ENCODE data around the gene MARCHF6. TPM values are rescaled to one million over a fixed set of nuclear protein-coding genes. Genes with fewer than 3 reads are reported as not detected.
A peak's percentile ranks its signal among the peaks of the same experiment; 100 is the strongest.

MARCHF6 gene
- 100 to 1,000 TPM; 149 to 150 TPM for total RNA-seq
- 146 TPM for polyA plus RNA-seq (2013, experiment 1 of 2)
- polyA plus RNA-seq (2013, experiment 2 of 2): 126 TPM
- long read RNA-seq, experiment 1, full-length matches to known transcripts: 2 of 31 reads
- long read RNA-seq, experiment 1, partial matches to known transcripts: 13 of 31 reads
- long read RNA-seq, experiment 1, other reads (novel, unspliced or antisense): 16 of 31 reads
- long read RNA-seq, experiment 2, full-length matches to known transcripts: 86 of 130 reads
- long read RNA-seq, experiment 2, partial matches to known transcripts: 20 of 130 reads
- long read RNA-seq, experiment 2, other reads (novel, unspliced or antisense): 24 of 130 reads
- long read RNA-seq, experiment 3, full-length matches to known transcripts: 193 of 248 reads
- long read RNA-seq, experiment 3, partial matches to known transcripts: 22 of 248 reads
- long read RNA-seq, experiment 3, other reads (novel, unspliced or antisense): 33 of 248 reads
- long read RNA-seq, experiment 4, full-length matches to known transcripts: 9 of 59 reads
- long read RNA-seq, experiment 4, partial matches to known transcripts: 47 of 59 reads
- long read RNA-seq, experiment 4, other reads (novel, unspliced or antisense): 3 of 59 reads

DNA sequence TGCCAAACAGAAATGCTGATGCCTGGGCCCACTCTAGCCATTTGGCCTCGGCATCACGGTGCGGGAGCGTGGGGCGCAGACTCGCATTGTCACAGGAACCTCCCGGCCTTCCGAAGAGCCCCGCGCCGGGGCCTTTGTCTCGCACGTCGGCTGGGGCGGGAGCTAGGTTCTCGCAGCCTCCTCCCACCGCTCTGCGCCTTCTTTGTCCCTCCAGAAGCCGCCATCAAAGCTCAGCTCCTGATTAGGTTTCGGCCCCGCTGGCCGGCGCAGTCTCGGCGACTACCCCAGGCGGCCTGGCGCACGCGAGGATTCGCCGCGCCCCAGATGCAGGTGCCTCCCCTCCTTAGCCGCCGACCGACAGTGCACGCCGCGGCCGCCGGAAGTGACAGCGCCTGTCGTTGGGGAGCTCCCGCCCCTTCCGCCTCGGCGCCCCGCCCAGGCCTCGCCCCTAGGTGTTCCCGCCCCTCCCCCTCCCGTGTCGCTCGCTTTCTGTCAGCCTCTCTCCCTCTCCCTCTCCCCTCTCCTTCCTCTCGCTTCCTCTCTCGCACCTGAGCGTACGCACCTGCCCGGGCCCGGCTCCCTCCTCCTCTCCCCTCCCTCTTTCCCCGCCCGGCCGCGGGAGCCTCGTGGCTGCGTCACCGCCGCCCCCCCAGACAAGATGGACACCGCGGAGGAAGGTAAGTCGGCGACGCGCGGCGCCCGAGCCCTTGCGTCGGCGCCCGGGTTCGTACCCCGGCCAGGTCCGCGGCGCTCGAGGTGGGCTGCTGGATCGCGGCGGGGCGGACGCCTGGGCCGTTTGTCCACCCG lies at the start of gene MARCHF6:
MARCHF6 (plus strand) TSS at position 455 of the 807 bp plus-strand sequence; CDS start at position 659, 204 bp downstream.
- DNase-seq: peak; percentile 99
- Histone ChIP-seq H3K9me3 (ENCODE audit: control insufficient read depth, low read length) (no peaks in the 10 kb centered on the region), H3K36me3 (ENCODE audit: control insufficient read depth, insufficient read depth, low read length) (no peaks in the 10 kb centered on the region), H3K27ac (ENCODE audit: low read depth, low read length) (peak within 1 kb of the TSS; percentile 98), H3K27me3 (ENCODE audit: control insufficient read depth, insufficient read depth, low read length, poor library complexity, severe bottlenecking) (no peaks in the 10 kb centered on the region), H3K9ac (ENCODE audit: extremely low read depth, low read length, poor library complexity, severe bottlenecking) (peak within 1 kb of the TSS; percentile 96), H3K4me3 (ENCODE audit: low read length) (peak within 1 kb of the TSS; percentile 99), H3K4me1 (ENCODE audit: control insufficient read depth, insufficient read depth, low read length) (peaks cover 10% of the 10 kb centered on the region)
- H3K4me1 Mint-ChIP-seq: peaks cover 35% of the 10 kb centered on the region
- no peaks in the 10 kb centered on the region for H3K27me3 Mint-ChIP-seq (ENCODE audit: insufficient read depth)
- WGBS, 2 experiments (ENCODE audit: insufficient coverage in 1 of 2, insufficient read length in 1 of 2): 0% methylated on average over 19 to 92 of the region's 92 CpGs
- peak within 1 kb of the TSS; percentile 95 for H3K4me3 Mint-ChIP-seq
- H3K27ac Mint-ChIP-seq: peak within 1 kb of the TSS; percentile 98
- peaks cover 3% of the 10 kb centered on the region for H3K36me3 Mint-ChIP-seq (ENCODE audit: low read depth)
- no peak for TF ChIP-seq CTCF (conservative IDR thresholded peaks at IDR 0.05)
- H3K9me3 Mint-ChIP-seq: no peaks in the 10 kb centered on the region

GRCh38 chr5:10303699-10304170 lies 49.8 kb upstream of the MARCHF6 start:
- no peak overlapping the region for H3K4me3 Mint-ChIP-seq
- no peak for DNase-seq

More at GRCh38 chr5:10303699-10304170, 49.8 kb upstream of the MARCHF6 start:
- Mint-ChIP-seq H3K4me1 (peaks cover 12% of the 10 kb centered on the region), H3K36me3 (ENCODE audit: low read depth) (peaks cover 2% of the 10 kb centered on the region), H3K27ac (no peak overlapping the region), H3K9me3 (peaks cover 6% of the 10 kb centered on the region), H3K27me3 (ENCODE audit: insufficient read depth) (peaks cover 13% of the 10 kb centered on the region)
- peaks cover 6% of the 10 kb centered on the region for H3K9me3 ChIP-seq (ENCODE audit: control insufficient read depth, low read length)
- no peak overlapping the region for H3K4me3 ChIP-seq (ENCODE audit: low read length)
- H3K4me1 ChIP-seq (ENCODE audit: control insufficient read depth, insufficient read depth, low read length): no peaks in the 10 kb centered on the region
- no peak overlapping the region for H3K9ac ChIP-seq (ENCODE audit: extremely low read depth, low read length, poor library complexity, severe bottlenecking)
- no peaks in the 10 kb centered on the region for H3K36me3 ChIP-seq (ENCODE audit: control insufficient read depth, insufficient read depth, low read length)
- H3K27ac ChIP-seq (ENCODE audit: low read depth, low read length): no peak overlapping the region
- peaks cover 6% of the 10 kb centered on the region for H3K27me3 ChIP-seq (ENCODE audit: control insufficient read depth, insufficient read depth, low read length, poor library complexity, severe bottlenecking)
- no peak for TF ChIP-seq CTCF (conservative IDR thresholded peaks at IDR 0.05)
- WGBS, 2 experiments (ENCODE audit: insufficient coverage in 1 of 2, insufficient read length in 1 of 2): 56 to 72% methylated on average over 3 to 5 of the region's 5 CpGs

All from endodermal cell (in vitro differentiated cells).